ENCODE measurements around the gene GRIK2.
"Not testable (repeated sequence)": the region's sequence is repeated elsewhere in the genome, so short reads cannot be mapped to it uniquely, and the experiment has no call there.

Gene GRIK2

GRCh38 chr6:101393251-101393828, at the start of gene GRIK2:
TSS of gene GRIK2 (plus strand) at chr6:101393708.
- DNase-seq: no peak

- DNase-seq: no peak
Measured at GRCh38 chr6:101344885-101345284, 48.6 kb upstream of the GRIK2 start.

GRCh38 chr6:101348816-101349215, 44.7 kb upstream of the GRIK2 start:
- DNase-seq: no peak

DNA sequence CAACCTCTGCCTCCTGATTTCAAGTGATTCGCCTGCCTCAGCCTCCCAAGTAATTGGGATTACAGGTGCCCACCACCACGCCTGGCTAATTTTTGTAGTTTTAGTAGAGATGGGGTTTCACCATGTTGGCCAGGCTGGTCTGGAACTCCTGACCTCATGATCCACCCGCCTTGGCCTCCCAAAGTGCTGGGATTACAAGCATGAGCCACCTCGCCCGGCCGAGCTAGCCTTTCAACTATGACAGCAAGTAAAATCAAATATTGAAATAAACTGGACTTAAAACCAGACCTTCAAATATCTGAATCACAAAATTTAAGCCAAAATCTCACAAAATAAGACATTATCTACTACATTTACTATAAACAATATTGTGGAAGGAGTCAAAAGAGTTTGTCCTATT, 42.9 kb upstream of the GRIK2 start:
- DNase-seq: not testable (repeated sequence)

- no peak for DNase-seq
Measured at GRCh38 chr6:101351173-101351572, 42.3 kb upstream of the GRIK2 start.

DNA sequence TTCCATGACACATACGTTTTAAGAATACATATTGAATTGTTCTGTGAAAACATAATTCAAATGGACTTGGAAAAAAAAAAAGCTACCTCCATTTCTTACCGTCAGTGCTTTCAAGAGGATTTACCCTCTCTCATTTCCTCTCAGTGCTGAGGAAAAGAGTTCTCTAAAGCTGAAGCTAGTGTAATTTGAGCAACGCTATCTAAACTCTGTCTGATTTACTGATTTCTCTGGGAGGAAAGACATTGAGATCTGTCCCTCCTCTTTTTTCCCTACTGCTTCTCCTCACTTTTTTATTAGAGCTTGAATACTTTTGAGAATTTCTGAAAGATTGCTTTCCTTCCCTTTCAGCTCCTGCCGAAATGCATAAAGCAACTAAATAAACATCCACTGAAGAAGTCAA, 41.2 kb upstream of the GRIK2 start:
- no peak for DNase-seq

DNA sequence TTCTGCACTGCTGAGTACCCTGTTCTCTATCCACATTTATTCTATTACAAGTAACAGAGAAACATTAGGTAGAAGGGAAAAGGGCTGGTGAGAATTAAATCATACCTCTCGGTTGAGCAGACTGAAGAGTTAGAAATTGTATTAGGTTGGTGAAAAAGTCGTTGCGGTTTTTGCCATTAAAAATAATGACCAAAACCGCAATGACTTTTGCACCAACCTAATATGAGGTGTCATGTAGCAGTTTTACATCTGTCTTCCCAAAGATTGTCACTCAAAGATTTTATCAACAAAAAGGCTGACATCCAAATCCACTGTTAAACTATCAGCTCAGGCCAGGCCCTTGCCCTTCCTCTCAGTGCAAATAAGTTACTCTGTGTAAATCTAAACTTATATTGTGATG, 28.3 kb upstream of the GRIK2 start:
- DNase-seq: no peak

DNA sequence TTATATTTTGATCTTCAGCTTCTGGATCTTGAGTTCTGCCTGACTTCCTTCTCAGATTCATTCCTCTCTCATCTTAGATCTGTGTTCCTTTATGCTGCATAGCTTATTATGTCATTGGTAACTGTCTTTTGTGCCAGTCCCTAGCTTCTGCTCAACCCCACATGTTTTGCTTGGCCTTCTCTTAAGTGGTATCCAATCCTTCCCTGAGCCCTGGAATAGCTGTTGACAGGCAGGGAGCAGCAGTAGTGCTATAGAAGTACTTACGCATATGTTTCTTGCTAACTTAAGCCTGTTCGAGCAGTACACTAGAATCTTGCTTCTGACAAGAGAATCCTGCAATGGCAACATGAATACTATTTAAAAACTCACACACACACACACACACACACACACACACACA, 13.6 kb upstream of the GRIK2 start:
- no peak for DNase-seq

DNA sequence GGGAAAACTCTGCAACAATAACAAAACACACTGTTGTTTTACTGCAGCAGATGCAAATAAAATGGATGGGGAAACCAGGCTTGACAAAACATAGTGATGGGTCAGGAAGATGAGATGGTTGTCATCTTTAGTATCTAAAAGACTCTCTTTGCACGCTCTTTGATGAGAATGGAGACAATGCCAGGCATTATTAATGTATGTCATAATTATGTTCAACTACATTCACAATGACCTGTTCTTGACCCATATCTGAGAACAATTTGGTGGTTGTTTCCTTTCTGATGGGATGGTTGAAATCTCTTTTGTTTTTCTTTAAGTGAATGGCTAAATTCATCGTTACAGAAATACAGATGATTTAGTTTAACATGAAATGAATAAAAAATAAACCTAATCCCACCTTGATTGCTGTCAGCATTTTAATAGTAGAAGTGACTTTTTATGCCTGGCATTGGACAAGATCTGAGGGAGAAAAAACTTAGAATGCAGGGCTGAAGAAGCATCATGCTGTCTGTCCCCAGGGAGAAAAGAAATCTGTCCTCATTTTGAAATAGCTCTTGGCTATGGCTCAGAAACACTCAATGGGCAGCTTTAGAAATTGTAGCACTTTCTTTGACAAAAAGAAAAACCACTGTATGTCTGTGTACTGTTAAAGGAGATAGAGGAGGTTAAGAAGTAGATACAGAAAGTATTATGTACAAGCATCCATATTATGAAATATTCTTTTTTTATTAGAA, 12.4 kb upstream of the GRIK2 start:
- DNase-seq: no peak

DNA sequence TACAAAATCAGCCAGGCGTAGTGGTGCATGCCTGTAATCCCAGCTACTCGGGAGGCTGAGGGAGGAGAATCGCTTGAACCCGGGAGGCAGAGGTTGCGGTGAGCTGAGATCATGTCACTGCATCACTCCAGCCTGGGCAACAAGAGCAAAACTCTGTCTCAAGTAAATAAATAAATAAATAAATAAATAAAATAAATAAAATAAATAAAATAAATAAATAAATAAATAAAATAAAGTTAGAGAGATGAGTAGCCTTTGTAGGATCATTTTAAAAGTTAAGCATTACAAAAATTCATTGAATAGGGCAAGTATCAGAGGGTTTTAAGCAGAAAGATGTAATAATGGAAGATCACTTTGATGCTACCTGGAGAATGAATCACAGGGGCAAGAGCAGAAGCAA, 9.8 kb upstream of the GRIK2 start:
- not testable (repeated sequence) for DNase-seq

DNA sequence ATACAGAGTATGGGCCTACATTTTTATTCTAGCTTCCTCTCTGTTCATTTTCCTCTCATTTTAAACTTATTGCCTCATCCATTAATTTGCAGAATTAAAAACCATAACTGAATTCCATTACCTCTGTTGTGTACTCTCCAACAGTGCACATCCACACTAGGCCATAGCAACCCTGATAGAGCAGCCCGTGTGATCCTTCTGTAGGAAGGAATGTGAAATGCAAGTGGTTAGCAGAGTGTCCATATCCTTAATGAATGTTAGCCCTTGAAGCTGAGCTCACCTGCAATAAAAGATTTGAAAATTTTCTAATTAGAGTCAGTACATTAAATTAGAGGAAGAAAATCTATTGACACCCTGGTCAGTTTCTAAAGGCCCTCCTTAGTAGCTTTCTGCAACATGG, 6.5 kb upstream of the GRIK2 start:
- no peak for DNase-seq

DNA sequence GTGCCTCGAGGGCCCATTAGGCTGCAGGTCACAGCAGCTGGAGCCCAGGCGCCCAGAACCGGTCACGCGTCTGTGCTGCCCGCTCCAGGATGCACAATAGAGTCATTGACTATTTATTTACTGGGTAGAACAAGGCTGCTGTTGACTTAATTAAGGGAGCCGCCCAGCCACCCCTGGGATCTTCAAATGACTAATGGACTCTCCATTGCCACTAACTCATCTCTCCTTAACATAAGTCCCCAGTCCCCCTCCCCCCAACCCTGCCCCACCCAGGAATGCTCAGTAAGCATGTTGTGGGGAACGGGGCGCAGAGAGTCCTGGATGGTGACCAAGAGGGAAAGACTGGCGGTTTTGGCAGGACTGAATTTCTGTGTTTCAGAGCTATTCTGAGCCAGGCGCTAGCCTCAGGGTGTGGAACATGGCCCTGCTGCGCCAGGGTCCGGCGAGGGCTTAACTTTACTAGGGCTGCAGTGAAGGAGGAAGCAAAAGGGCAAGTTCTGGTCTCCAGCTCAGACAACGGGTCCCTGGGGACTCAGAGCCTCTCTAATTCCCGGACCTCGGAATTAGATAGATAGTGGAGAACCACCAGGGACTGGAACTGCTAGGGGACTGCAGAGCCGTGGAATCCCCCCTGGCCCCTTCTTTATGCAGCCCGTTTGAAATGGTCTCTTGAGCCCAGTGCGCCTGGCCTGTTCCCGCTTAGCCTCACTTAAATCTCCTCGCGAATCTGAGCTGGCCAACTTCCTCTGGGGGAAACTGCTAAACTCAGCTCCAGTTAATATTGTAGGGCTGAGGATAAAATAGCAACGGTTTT, 1.5 kb upstream of the GRIK2 start:
- no peak for DNase-seq

DNA sequence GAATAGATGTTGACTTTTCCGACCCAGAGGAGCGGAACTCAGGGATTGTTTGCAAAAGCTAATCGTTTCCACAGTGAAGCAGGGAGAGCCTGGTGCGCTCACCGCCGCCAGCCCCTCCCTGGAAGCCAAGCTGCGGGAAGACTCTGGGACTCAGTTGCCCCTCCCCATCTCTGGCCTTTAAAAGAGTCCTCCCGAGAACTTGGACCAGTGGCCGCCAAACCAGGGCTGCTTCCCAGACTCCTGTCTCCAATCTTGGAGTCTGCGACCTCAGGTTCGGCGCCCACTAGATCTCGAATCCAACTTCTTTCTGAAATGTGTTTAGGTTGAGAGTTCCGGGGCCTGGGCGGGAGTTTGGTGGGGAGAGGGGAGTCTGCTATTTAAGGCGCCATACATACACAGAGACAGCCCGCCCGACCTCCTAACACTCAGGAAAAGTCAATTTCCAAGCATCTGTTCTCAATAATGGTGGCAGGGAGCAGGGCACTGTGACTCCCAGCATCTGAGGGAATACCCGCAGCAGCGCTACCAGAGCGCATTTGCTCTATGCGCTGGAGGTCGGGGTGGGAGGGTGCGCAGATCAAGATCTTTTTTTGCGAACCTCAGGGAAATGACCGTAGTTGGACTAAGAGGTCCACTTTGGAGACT, 800 bp upstream of the GRIK2 start:
- no peak for DNase-seq

- no peak for DNase-seq
Measured at GRCh38 chr6:101393829-101394251, 332 bp downstream of the GRIK2 start.

- no peak for DNase-seq
Measured at GRCh38 chr6:101394936-101395335, 1.4 kb downstream of the GRIK2 start.

GRCh38 chr6:101395345-101395744, 1.8 kb downstream of the GRIK2 start:
- no peak for DNase-seq

DNA sequence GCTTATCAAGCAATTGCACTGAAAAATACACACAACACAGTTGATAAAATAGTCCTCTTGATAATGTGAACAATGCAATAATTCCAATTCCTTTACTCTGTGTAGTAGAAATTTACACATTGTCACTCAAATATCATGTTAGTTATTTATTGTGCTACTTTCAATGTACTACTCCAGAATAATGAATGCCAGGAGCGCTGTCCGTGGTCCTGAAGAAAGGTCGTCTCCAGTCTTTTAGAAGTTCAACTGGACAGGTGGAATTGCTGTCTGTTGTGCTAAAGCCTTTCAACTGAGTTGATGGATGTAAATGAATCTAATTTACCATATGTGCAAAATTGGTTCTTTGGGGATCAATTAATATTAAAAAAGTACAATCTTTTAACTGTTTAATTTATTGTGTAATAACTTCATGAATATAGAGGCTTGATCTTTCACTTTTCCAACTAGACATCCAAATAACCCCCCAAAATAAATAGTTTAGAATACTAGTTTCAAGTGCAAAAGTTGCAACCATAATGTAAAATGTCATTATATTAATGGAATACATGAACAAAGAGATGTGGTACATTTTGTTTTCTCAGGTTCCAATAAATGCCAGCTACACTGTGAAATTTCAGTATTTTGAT, 3.2 kb downstream of the GRIK2 start:
- DNase-seq: peak in 1 of 2 donors; percentile 19

DNA sequence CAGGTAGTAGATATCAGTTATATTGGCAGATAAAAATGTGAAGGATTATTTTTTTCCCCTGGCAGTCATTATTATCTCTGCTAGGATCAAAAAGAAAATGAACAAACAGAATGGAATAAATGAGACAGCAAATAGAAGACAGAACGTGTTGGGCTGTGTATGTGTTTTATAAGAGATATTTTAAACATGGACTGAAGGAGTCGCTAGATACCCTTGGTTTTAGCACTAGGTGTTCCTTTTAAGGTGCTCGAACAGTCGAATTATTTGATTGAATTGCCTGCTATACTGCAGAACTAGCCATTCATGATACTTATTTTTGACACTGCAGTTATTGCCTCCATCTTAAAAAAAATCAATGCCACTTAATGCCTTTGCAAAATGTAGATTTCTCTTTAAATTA, 3.7 kb downstream of the GRIK2 start:
- DNase-seq: no peak

GRCh38 chr6:101398716-101399615, 5.5 kb downstream of the GRIK2 start:
- no peak for DNase-seq

DNA sequence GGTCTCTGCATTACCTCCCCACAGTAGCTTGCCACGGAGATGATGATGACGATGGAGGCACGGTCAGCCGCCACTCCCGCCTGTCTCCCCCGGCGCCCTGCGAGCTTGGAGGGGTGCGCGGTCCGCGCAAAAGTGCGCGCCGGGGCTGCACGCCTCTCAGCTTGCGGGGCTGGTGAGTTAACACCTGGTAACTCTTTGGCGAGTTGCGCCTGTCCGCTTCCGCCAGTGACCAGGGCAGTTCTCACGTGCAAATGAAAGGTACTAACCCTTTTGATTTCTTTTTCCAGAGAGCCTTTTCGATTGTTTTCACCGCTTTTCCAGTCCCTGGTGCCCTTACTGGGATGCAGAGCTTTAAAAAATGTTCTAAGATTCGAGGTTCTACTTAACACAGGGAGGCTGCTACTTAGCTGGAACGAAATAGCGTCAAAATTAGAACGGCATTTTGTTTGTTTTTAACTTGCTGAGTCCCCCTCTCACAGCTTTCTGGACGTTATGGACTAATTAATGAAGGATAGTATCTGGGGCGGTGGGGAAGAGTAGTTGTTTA, 6.2 kb downstream of the GRIK2 start:
- DNase-seq: no peak

- DNase-seq: no peak
Measured at GRCh38 chr6:101400326-101401135, 7.0 kb downstream of the GRIK2 start.

Data from CD4-positive, alpha-beta T cell treated with Interferon alpha-2 for 1 hour (primary cell).